Mucosa of stomach (tissue), 1 donor: ENCODE results near the gene ATP6V1G2.

Experiments
- H3K27me3 ChIP-seq: one replicate; pipeline ENCODE4 v1.7.0; 2013; ENCODE audit warnings: mild to moderate bottlenecking, low read length; ENCODE audit not compliant: control insufficient read depth, insufficient read depth
- H3K36me3 ChIP-seq: one replicate; pipeline ENCODE4 v1.7.0; 2013; ENCODE audit warnings: low read length; ENCODE audit not compliant: control insufficient read depth, insufficient read depth
- H3K4me1 ChIP-seq: one replicate; pipeline ENCODE4 v1.7.0; 2013; ENCODE audit warnings: mild to moderate bottlenecking, low read length; ENCODE audit not compliant: control insufficient read depth, insufficient read depth
- H3K4me3 ChIP-seq: one replicate; pipeline ENCODE4 v1.7.0; 2013; ENCODE audit warnings: low read length
- H3K9ac ChIP-seq: one replicate; pipeline ENCODE4 v1.7.0; 2013; ENCODE audit warnings: mild to moderate bottlenecking, low read length, moderate library complexity
- H3K9me3 ChIP-seq: one replicate; pipeline ENCODE4 v1.7.0; 2013; ENCODE audit warnings: mild to moderate bottlenecking, low read length, moderate library complexity; ENCODE audit not compliant: control insufficient read depth
- donor health status: Pancreatic carcinoma.

Gene ATP6V1G2

DNA sequence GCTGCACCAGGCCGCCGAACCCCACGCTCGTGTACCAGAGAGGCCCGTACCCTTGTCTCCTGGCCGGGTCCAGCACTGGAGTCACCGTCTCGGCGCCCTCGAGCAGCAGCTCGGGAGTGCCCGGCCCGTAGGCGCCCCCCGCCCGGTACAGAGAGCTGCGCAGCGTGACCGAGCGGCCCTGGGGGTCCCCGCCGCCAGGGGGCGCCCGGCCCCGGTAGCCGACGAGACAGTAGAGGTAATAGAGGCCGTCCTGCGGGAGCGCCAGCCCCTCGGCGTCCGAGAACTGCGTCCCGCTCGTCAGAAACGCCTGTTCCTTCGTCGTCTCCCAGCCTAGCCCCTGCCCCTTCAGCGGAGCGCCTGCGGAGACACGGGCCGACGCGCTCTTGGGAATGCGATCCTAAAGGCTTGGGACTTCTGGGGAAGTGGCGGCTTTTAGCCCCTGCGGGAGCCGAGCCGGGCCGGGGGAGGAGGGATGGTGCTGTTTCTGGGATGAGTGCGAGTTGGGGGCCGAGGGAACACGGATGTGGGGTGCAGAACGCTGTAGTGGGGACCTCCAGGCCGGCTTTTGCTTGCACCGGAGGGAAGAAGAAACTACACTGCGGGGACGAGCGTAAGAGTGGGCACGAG is 34.5 kb upstream of the ATP6V1G2 start:
- peak overlapping the region; percentile 82 for H3K4me3 ChIP-seq
- peaks cover 11% of the 10 kb centered on the region for H3K4me1 ChIP-seq
- no peaks in the 10 kb centered on the region for H3K36me3 ChIP-seq
- H3K27me3 ChIP-seq: peaks cover 27% of the 10 kb centered on the region
- H3K9ac ChIP-seq: peak overlapping the region; percentile 87
- no peaks in the 10 kb centered on the region for H3K9me3 ChIP-seq

- H3K9ac ChIP-seq: peak overlapping the region; percentile 87
- no peaks in the 10 kb centered on the region for H3K9me3 ChIP-seq
- peaks cover 28% of the 10 kb centered on the region for H3K27me3 ChIP-seq
- no peaks in the 10 kb centered on the region for H3K36me3 ChIP-seq
- H3K4me1 ChIP-seq: peaks cover 11% of the 10 kb centered on the region
- no peak overlapping the region for H3K4me3 ChIP-seq
Observed at GRCh38 chr6:31580438-31580740, 34.0 kb upstream of the ATP6V1G2 start.

GRCh38 chr6:31579546-31580437 is 33.4 kb upstream of the ATP6V1G2 start:
- H3K4me3 ChIP-seq: no peak overlapping the region
- H3K36me3 ChIP-seq: no peaks in the 10 kb centered on the region
- no peak overlapping the region for H3K9ac ChIP-seq
- peaks cover 11% of the 10 kb centered on the region for H3K4me1 ChIP-seq
- no peaks in the 10 kb centered on the region for H3K9me3 ChIP-seq
- H3K27me3 ChIP-seq: peaks cover 33% of the 10 kb centered on the region

DNA sequence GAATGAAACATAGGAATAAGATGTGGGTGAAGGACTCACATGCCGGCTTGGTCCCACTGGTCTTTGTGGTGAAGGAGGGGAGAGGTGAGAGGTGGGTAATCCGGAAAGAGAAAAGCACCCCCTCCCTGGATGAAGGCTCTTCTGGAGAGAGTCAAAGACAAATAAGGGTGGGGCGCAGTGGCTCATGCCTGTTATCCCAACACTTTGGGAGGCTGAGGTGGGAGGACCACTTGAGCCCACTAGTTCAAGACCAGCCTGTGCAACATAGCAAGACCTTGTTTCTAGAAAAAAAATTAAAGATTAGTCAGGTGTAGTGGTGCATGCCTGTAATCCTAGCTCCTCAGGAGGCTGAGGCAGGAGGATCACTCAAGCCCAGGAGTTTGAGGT is 32.7 kb upstream of the ATP6V1G2 start:
- Histone ChIP-seq H3K27me3 (peaks cover 33% of the 10 kb centered on the region), H3K9ac (no peak overlapping the region), H3K36me3 (no peaks in the 10 kb centered on the region), H3K9me3 (no peaks in the 10 kb centered on the region), H3K4me1 (peaks cover 11% of the 10 kb centered on the region), H3K4me3 (no peak overlapping the region)

DNA sequence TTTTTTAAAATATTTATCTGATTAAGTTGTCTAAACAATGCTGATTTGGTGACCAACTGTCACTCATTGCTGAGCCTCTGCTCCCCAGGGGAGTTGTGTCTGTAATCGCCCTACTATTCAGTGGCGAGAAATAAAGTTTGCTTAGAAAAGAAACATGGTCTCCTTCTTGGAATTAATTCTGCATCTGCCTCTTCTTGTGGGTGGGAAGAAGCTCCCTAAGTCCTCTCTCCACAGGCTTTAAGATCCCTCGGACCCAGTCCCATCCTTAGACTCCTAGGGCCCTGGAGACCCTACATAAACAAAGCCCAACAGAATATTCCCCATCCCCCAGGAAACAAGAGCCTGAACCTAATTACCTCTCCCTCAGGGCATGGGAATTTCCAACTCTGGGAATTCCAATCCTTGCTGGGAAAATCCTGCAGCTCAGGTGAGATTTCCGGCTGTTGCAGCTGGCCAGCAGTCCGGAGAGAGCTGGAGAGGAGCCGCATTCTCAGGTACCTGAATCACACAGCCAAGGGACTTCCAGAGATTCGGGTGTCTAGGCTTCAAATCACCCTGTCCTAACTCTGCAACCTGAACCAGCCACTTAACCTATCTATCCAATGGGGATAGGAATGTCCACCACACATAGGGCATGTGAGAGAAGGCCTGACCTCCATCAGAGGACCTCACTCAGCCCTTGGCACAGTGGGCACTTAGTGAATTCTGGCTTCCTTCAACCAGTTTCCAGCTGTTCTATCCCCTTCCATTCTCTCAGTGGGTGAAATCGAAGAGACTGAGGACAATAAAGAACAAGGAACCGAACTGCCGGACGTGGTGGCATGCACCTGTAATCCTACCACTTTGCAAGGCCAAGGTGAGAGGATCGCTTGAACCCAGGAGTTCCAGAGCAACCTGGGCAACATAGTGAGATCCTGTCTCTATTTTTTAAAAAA is 32.0 kb upstream of the ATP6V1G2 start:
- Histone ChIP-seq H3K9ac (no peak overlapping the region), H3K4me3 (no peak overlapping the region), H3K9me3 (no peaks in the 10 kb centered on the region), H3K36me3 (no peaks in the 10 kb centered on the region), H3K27me3 (peaks cover 33% of the 10 kb centered on the region), H3K4me1 (peaks cover 11% of the 10 kb centered on the region)

DNA sequence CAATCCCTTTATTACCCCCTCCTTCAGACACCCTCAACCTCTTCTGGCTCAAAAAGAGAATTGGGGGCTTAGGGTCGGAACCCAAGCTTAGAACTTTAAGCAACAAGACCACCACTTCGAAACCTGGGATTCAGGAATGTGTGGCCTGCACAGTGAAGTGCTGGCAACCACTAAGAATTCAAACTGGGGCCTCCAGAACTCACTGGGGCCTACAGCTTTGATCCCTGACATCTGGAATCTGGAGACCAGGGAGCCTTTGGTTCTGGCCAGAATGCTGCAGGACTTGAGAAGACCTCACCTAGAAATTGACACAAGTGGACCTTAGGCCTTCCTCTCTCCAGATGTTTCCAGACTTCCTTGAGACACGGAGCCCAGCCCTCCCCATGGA is 31.2 kb upstream of the ATP6V1G2 start:
- H3K4me3 ChIP-seq: no peak overlapping the region
- peaks cover 30% of the 10 kb centered on the region for H3K27me3 ChIP-seq
- H3K9ac ChIP-seq: no peak overlapping the region
- H3K36me3 ChIP-seq: no peaks in the 10 kb centered on the region
- no peaks in the 10 kb centered on the region for H3K9me3 ChIP-seq
- H3K4me1 ChIP-seq: peaks cover 11% of the 10 kb centered on the region

GRCh38 chr6:31576897-31577578 is 30.6 kb upstream of the ATP6V1G2 start:
- no peak overlapping the region for H3K9ac ChIP-seq
- no peak overlapping the region for H3K4me3 ChIP-seq
- H3K4me1 ChIP-seq: peaks cover 11% of the 10 kb centered on the region
- no peaks in the 10 kb centered on the region for H3K9me3 ChIP-seq
- peaks cover 25% of the 10 kb centered on the region for H3K27me3 ChIP-seq
- H3K36me3 ChIP-seq: no peaks in the 10 kb centered on the region

DNA sequence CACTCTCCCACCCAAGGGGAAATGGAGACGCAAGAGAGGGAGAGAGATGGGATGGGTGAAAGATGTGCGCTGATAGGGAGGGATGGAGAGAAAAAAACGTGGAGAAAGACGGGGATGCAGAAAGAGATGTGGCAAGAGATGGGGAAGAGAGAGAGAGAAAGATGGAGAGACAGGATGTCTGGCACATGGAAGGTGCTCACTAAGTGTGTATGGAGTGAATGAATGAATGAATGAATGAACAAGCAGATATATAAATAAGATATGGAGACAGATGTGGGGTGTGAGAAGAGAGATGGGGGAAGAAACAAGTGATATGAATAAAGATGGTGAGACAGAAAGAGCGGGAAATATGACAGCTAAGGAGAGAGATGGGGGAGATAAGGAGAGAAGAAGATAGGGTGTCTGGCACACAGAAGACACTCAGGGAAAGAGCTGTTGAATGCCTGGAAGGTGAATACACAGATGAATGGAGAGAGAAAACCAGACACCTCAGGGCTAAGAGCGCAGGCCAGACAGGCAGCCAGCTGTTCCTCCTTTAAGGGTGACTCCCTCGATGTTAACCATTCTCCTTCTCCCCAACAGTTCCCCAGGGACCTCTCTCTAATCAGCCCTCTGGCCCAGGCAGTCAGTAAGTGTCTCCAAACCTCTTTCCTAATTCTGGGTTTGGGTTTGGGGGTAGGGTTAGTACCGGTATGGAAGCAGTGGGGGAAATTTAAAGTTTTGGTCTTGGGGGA is 29.7 kb upstream of the ATP6V1G2 start:
- H3K36me3 ChIP-seq: no peaks in the 10 kb centered on the region
- H3K4me1 ChIP-seq: peaks cover 7% of the 10 kb centered on the region
- no peaks in the 10 kb centered on the region for H3K9me3 ChIP-seq
- no peak overlapping the region for H3K4me3 ChIP-seq
- peak overlapping the region; percentile 17 for H3K9ac ChIP-seq
- peaks cover 16% of the 10 kb centered on the region for H3K27me3 ChIP-seq

DNA sequence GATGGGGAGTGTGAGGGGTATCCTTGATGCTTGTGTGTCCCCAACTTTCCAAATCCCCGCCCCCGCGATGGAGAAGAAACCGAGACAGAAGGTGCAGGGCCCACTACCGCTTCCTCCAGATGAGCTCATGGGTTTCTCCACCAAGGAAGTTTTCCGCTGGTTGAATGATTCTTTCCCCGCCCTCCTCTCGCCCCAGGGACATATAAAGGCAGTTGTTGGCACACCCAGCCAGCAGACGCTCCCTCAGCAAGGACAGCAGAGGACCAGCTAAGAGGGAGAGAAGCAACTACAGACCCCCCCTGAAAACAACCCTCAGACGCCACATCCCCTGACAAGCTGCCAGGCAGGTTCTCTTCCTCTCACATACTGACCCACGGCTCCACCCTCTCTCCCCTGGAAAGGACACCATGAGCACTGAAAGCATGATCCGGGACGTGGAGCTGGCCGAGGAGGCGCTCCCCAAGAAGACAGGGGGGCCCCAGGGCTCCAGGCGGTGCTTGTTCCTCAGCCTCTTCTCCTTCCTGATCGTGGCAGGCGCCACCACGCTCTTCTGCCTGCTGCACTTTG is 29.0 kb upstream of the ATP6V1G2 start, which contains the start of gene TNF:
Gene TNF, plus strand, starts transcription at position 231 of the 567 bp plus-strand sequence. Its CDS starts 177 bp downstream, at position 408.
- Histone ChIP-seq H3K4me3 (no peak within 1 kb of the TSS), H3K4me1 (peaks cover 2% of the 10 kb centered on the region), H3K9me3 (no peaks in the 10 kb centered on the region), H3K36me3 (no peaks in the 10 kb centered on the region), H3K9ac (peak within 1 kb of the TSS; percentile 17), H3K27me3 (peaks cover 12% of the 10 kb centered on the region)

DNA sequence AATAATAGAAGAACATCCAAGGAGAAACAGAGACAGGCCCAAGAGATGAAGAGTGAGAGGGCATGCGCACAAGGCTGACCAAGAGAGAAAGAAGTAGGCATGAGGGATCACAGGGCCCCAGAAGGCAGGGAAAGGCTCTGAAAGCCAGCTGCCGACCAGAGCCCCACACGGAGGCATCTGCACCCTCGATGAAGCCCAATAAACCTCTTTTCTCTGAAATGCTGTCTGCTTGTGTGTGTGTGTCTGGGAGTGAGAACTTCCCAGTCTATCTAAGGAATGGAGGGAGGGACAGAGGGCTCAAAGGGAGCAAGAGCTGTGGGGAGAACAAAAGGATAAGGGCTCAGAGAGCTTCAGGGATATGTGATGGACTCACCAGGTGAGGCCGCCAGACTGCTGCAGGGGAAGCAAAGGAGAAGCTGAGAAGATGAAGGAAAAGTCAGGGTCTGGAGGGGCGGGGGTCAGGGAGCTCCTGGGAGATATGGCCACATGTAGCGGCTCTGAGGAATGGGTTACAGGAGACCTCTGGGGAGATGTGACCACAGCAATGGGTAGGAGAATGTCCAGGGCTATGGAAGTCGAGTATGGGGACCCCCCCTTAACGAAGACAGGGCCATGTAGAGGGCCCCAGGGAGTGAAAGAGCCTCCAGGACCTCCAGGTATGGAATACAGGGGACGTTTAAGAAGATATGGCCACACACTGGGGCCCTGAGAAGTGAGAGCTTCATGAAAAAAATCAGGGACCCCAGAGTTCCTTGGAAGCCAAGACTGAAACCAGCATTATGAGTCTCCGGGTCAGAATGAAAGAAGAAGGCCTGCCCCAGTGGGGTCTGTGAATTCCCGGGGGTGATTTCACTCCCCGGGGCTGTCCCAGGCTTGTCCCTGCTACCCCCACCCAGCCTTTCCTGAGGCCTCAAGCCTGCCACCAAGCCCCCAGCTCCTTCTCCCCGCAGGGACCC is 28.0 kb upstream of the ATP6V1G2 start:
- Histone ChIP-seq H3K9ac (no peak overlapping the region), H3K4me3 (no peak overlapping the region), H3K9me3 (no peaks in the 10 kb centered on the region), H3K36me3 (no peaks in the 10 kb centered on the region), H3K4me1 (no peaks in the 10 kb centered on the region), H3K27me3 (peaks cover 7% of the 10 kb centered on the region)
